Glomerular visceral epithelial cell (primary cell): Measurements from ENCODE around the gene OTC.

Source experiments
- DNase-seq: peaks from one replicate; pipeline ENCODE4 v3.0.0-alpha.2; 2016; ENCODE audit errors: extremely low spot score

Gene OTC

GRCh38 chrX:38357747-38358673 lies 5.6 kb downstream of the OTC start:
- DNase-seq = no peak

DNA sequence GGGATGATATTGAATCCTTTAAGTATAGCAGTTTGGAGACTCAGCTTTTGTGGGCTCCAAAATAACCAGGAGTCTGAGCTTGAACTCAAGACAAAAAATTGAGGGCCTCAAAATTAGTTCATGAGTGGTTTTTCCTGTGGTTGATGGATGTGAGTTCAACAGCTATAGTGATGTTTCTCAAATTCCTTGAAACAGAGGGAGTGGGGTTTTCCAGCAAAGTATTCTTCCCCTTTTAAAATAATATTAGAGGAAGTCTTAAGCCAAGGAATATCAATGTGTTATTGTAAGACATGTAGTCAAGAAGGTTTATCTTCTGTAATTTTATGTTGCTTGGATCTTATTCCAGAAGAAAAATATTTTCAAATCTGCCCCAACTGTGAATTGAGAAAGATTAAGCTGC lies 10.6 kb downstream of the OTC start:
- DNase-seq = no peak

DNA sequence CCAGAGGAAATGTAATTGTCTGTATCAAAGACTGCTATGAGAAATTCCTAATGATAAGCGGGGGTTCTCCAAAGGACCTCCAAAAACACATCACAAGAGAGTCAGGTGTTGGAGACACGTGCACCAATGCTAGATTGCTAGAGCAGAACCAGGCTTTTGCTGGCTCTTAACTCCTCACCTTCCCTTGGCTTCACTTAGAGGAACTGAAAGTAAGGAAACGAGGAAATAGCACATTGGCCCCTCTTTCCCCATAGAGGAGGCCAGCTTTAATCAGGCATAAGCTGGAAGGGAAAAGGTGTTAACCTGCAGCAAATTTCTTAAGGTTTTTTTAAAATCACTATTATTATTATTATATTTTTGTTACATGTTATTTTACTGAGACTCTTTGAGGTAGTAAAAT lies 13.6 kb downstream of the OTC start:
- no peak for DNase-seq

DNA sequence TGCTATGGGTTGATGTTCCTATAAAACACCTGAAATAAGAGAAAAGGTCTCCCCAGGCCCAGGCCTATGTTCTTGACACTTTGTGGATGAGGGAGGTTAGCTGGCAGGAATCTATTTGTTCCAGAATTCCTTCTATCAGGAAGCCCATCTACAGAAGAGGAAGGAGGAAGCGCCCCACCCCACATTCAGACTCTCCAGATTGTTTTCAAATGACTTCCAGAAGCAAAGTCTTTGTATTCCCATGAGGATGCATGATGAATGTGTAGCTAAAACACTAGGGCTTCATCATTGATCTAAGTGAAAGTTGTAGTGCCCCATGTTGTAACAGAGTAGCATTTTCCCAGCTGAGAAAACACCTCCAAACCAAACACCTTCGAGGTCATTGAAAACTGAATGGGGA lies 16.4 kb downstream of the OTC start:
- DNase-seq = no peak

- DNase-seq = no peak
These were observed 19.2 kb downstream of the OTC start for GRCh38 chrX:38371641-38372040.

DNA sequence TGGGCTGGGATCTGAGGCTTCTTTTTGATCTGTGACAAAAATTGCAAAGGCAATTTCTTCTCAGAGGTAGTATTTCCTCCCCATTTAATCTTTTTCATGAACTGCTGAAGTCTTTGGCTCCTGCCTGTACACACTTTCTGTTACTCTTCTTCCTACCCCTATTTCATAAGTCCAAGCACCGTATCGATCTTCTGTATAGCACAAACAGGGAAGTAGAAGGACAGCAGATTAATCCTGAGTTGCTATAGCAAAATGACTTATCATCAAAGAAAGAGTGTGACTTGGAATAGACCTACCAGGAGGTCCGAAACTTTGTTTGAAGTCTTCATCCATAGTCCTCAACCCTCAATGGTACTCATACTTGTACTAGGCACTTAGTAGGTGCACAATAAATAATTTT lies 22.0 kb downstream of the OTC start:
- DNase-seq = no peak

DNA sequence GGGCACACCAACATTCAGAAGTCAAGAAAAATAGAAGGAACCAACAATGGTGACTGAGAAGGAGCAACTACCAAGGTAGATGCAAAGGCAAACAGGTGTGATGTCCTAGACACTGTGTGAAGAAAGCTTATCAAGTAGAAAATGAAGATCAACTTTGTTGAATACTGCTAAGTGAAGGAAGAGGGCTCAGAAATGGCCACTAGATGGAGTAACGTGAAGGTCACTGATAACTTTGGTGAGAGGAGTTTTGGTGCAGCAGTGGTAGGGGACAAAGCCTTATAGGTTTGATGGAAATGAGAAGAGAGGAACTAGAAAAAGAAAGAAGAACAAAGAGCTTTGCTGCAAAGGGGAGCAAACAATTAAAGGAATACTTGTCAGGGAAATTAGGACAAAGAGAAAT lies 23.5 kb downstream of the OTC start:
- peak; percentile 1 for DNase-seq

DNA sequence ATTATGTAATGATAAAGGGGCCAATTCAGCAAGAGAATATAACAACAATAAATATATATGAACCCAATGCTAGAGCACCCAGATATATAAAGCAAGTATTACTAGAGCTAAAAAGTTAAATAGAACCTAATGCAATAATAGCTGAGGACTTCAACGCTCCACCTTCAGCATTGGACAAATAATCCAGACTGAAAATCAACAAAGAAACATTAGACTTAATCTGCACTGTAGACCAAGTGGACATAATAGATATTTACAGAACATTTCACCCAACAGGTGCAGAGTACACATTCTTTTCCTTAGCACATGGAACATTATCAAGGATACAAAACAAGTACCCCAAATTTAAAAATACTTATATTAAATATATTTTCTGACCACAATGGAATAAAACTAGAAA lies 24.3 kb downstream of the OTC start:
- no peak for DNase-seq

DNA sequence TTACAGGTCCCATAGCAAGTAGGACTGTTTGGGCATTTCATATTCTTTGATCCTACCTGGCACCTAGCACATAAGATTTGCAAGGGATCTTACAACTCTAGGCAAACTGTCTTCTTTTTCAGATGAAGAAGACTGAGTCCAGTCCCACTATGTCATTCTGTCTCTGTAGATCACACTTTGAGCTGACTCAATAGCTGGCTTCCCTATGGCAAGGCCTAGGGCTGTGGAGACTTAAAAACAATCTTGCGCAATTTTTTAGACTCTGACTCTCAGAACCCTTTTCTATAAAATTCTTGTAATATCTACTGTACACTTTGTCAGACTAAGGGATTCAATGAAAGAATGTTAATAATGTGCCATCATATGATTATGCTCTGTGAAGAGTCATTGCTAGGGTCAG lies 26.7 kb downstream of the OTC start:
- DNase-seq = no peak

GRCh38 chrX:38382663-38383062 lies 30.3 kb downstream of the OTC start:
- no peak for DNase-seq

GRCh38 chrX:38400389-38400910 lies 48.0 kb downstream of the OTC start:
- no peak for DNase-seq

DNA sequence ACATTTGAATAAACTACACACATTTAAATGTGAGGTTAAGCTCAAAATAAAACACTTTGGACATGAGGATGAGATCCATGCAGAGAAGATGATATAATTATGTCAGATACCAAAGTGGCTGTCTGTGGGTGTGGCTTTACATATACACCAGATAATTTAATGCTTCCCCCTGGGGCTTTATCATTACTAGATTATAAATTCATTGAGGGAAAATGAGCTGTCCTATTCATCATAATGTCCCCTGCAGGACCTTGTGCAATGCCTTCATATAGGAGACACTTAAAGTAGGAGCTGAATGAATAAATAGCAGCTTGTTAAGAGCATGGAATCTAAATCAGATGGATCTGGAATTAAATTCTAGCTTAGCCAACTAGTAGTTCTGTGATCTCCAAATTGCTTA lies 49.7 kb downstream of the OTC start:
- no peak for DNase-seq

DNA sequence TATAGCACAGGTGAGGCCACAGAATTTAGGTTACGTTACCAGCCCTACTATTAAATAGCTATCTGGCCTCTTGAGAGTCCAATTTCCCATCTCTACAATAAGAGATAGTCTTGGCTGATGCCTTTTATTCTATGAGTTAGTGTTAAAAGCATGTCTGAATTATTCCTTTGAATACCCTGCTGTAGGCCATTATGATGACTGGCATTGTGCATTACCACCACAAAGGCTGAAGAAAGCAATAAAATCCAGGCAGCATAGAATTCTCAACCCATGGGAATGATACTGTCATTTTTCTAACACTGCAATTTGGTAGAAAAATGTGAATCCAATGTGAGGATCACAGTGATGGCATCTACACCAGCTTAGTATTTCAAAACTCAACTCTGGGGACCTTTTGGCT lies 51.4 kb downstream of the OTC start:
- DNase-seq = no peak

DNA sequence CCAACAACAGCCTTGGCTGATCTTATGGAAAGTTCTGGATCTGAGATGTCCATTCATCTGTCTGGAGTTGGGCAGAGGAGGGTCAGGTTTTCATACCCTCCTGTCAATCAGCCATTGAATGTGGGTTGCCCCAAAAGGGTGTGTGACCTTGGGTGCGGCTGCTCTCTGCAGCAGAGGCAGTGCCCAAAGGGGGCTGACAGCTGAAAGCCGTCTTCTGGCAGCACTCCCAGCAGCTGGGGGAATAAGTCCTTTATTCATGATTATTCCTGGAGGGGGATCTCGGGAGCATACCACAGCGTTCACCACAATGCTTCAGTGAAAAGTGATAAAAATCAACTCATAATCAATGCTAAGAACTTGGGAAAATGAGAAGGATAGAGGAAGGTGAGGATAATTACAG lies 54.7 kb downstream of the OTC start:
- no peak for DNase-seq

- no peak for DNase-seq
These were observed 56.9 kb downstream of the OTC start for GRCh38 chrX:38409289-38409688.

GRCh38 chrX:38426785-38427184 lies 74.4 kb downstream of the OTC start:
- DNase-seq = no peak

GRCh38 chrX:38431525-38431924 lies 79.1 kb downstream of the OTC start:
- no peak for DNase-seq

- DNase-seq = no peak
These were observed 82.7 kb downstream of the OTC start for GRCh38 chrX:38435130-38435529.

GRCh38 chrX:38437093-38437492 lies 84.7 kb downstream of the OTC start:
- DNase-seq = peak; percentile 1

GRCh38 chrX:38438321-38438720 lies 85.9 kb downstream of the OTC start:
- no peak for DNase-seq

DNA sequence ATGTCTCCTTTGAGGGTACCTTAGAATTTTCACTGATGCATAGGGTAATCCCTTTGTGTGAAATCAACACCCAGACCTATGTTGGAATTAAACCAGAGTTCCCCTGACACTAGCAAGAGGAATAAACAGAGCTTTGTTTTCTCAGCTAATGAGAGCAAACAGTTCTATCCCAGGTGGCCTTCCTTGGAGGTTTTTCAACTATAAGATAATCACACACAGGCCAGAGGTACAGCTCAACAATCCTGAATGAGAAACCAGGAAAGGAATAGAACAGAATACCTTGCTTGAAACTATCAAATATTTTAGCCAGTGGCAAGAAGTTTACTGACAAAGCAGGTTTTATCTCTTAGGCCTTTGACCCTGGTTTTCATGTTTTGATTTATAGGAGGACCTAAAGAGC lies 100.2 kb downstream of the OTC start:
- no peak for DNase-seq

- DNase-seq = no peak
These were observed 105.7 kb downstream of the OTC start for GRCh38 chrX:38458071-38458470.

- no peak for DNase-seq
These were observed 109.9 kb downstream of the OTC start for GRCh38 chrX:38462257-38462656.

GRCh38 chrX:38465686-38466085 lies 113.3 kb downstream of the OTC start:
- no peak for DNase-seq
